Mucosa of rectum (tissue), 2 donors: ENCODE results near the gene GABRR3.
A peak's percentile ranks its signal among the peaks of the same experiment; 100 is the strongest.

Source experiments
- H3K27ac ChIP-seq, 2 donors: one replicate each; pipeline ENCODE4 v1.7.0; 2013; ENCODE audit warnings: inconsistent platforms in 2 of 2, low read depth in 2 of 2, low read length in 2 of 2
- H3K27me3 ChIP-seq, 2 donors: one replicate each; pipeline ENCODE4 v1.7.0; 2013; ENCODE audit warnings: low read length in 2 of 2; ENCODE audit not compliant: control insufficient read depth in 2 of 2, insufficient read depth in 2 of 2
- H3K36me3 ChIP-seq, 2 donors: one replicate each; pipeline ENCODE4 v1.7.0; 2013; ENCODE audit warnings: low read length in 2 of 2; ENCODE audit not compliant: control insufficient read depth in 2 of 2, insufficient read depth in 2 of 2
- H3K4me1 ChIP-seq, 2 donors: one replicate each; pipeline ENCODE4 v1.7.0; 2013; ENCODE audit warnings: low read length in 2 of 2, mild to moderate bottlenecking in 1 of 2; ENCODE audit not compliant: control insufficient read depth in 2 of 2, insufficient read depth in 2 of 2
- H3K4me3 ChIP-seq, 2 donors: one replicate each; pipeline ENCODE4 v1.7.0; 2013; ENCODE audit warnings: low read length in 2 of 2
- H3K9ac ChIP-seq, 2 donors: one replicate each; pipeline ENCODE4 v1.7.0; 2013; ENCODE audit warnings: low read length in 2 of 2, low read depth in 1 of 2, mild to moderate bottlenecking in 1 of 2
- H3K9me3 ChIP-seq, 2 donors: one replicate each; pipeline ENCODE4 v1.7.0; 2013; ENCODE audit warnings: low read length in 2 of 2; ENCODE audit not compliant: control insufficient read depth in 2 of 2
- donor health status: healthy.
- donor health status: Normal muscosa, but diverticular disease.

The GABRR3 gene

GRCh38 chr3:98039322-98040024 is 4.4 kb upstream of the GABRR3 start:
- H3K9ac ChIP-seq: no peak overlapping the region
- H3K27me3 ChIP-seq: peaks cover 0 to 2% of the 10 kb centered on the region in 2 donors
- no peak overlapping the region for H3K27ac ChIP-seq
- H3K9me3 ChIP-seq: no peaks in the 10 kb centered on the region
- H3K36me3 ChIP-seq: no peaks in the 10 kb centered on the region
- H3K4me1 ChIP-seq: no peaks in the 10 kb centered on the region
- peak overlapping the region; percentile 5 to 68 for H3K4me3 ChIP-seq

- H3K4me3 ChIP-seq: no peak overlapping the region
- H3K9ac ChIP-seq: no peak overlapping the region
- peaks cover 0 to 4% of the 10 kb centered on the region in 2 donors for H3K27me3 ChIP-seq
- no peak overlapping the region for H3K27ac ChIP-seq
- no peaks in the 10 kb centered on the region for H3K4me1 ChIP-seq
- no peaks in the 10 kb centered on the region for H3K36me3 ChIP-seq
- H3K9me3 ChIP-seq: no peaks in the 10 kb centered on the region
Measured at GRCh38 chr3:98038876-98039275, 3.8 kb upstream of the GABRR3 start.

GRCh38 chr3:98038286-98038685 is 3.2 kb upstream of the GABRR3 start:
- H3K4me3 ChIP-seq: no peak overlapping the region
- no peak overlapping the region for H3K27ac ChIP-seq
- no peak overlapping the region for H3K9ac ChIP-seq
- H3K4me1 ChIP-seq: no peaks in the 10 kb centered on the region
- no peaks in the 10 kb centered on the region for H3K36me3 ChIP-seq
- no peaks in the 10 kb centered on the region for H3K9me3 ChIP-seq
- peaks cover 0 to 4% of the 10 kb centered on the region in 2 donors for H3K27me3 ChIP-seq

- no peaks in the 10 kb centered on the region for H3K4me1 ChIP-seq
- no peaks in the 10 kb centered on the region for H3K36me3 ChIP-seq
- no peak overlapping the region for H3K9ac ChIP-seq
- H3K27ac ChIP-seq: no peak overlapping the region
- peaks cover 0 to 4% of the 10 kb centered on the region in 2 donors for H3K27me3 ChIP-seq
- no peak overlapping the region for H3K4me3 ChIP-seq
- no peaks in the 10 kb centered on the region for H3K9me3 ChIP-seq
Measured at GRCh38 chr3:98034486-98034885, 629 bp downstream of the GABRR3 start.

GRCh38 chr3:98034036-98034435 is 1.1 kb downstream of the GABRR3 start:
- no peaks in the 10 kb centered on the region for H3K4me1 ChIP-seq
- H3K36me3 ChIP-seq: no peaks in the 10 kb centered on the region
- no peak overlapping the region for H3K9ac ChIP-seq
- no peaks in the 10 kb centered on the region for H3K9me3 ChIP-seq
- H3K27me3 ChIP-seq: peaks cover 0 to 4% of the 10 kb centered on the region in 2 donors
- H3K4me3 ChIP-seq: no peak overlapping the region
- H3K27ac ChIP-seq: no peak overlapping the region

- no peak overlapping the region for H3K27ac ChIP-seq
- no peak overlapping the region for H3K4me3 ChIP-seq
- no peak overlapping the region for H3K9ac ChIP-seq
- H3K27me3 ChIP-seq: peaks cover 0 to 2% of the 10 kb centered on the region in 2 donors
- H3K36me3 ChIP-seq: no peaks in the 10 kb centered on the region
- no peaks in the 10 kb centered on the region for H3K4me1 ChIP-seq
- H3K9me3 ChIP-seq: no peaks in the 10 kb centered on the region
Measured at GRCh38 chr3:98032904-98033303, 2.2 kb downstream of the GABRR3 start.

GRCh38 chr3:98032265-98032664 is 2.9 kb downstream of the GABRR3 start:
- Histone ChIP-seq H3K9me3 (no peaks in the 10 kb centered on the region), H3K36me3 (no peaks in the 10 kb centered on the region), H3K4me1 (no peaks in the 10 kb centered on the region), H3K27me3 (peaks cover 0 to 2% of the 10 kb centered on the region in 2 donors), H3K27ac (no peak overlapping the region), H3K9ac (no peak overlapping the region), H3K4me3 (no peak overlapping the region)

- Histone ChIP-seq H3K4me3 (no peak overlapping the region), H3K9me3 (no peaks in the 10 kb centered on the region), H3K27ac (no peak overlapping the region), H3K4me1 (no peaks in the 10 kb centered on the region), H3K27me3 (peaks cover 0 to 2% of the 10 kb centered on the region in 2 donors), H3K9ac (no peak overlapping the region), H3K36me3 (no peaks in the 10 kb centered on the region)
Measured at GRCh38 chr3:98029083-98029482, 6.0 kb downstream of the GABRR3 start.

- Histone ChIP-seq H3K36me3 (no peaks in the 10 kb centered on the region), H3K27me3 (no peaks in the 10 kb centered on the region), H3K4me3 (no peak overlapping the region), H3K9me3 (no peaks in the 10 kb centered on the region), H3K4me1 (no peaks in the 10 kb centered on the region), H3K27ac (no peak overlapping the region), H3K9ac (no peak overlapping the region)
Measured at GRCh38 chr3:98027085-98027446, 8.0 kb downstream of the GABRR3 start.

GRCh38 chr3:98026425-98027084 is 8.6 kb downstream of the GABRR3 start:
- Histone ChIP-seq H3K4me1 (no peaks in the 10 kb centered on the region), H3K27me3 (no peaks in the 10 kb centered on the region), H3K36me3 (no peaks in the 10 kb centered on the region), H3K9ac (no peak overlapping the region), H3K4me3 (no peak overlapping the region), H3K27ac (no peak overlapping the region), H3K9me3 (no peaks in the 10 kb centered on the region)
